DMS 273 (cell line): Measurements from ENCODE around the gene RBMS1.

ENCODE experiments used
- DNase-seq: peaks from one replicate; lab custom pipeline; 2025; ENCODE audit not compliant: unreplicated experiment; lab: John Stamatoyannopoulos, UW

RBMS1 gene

DNA sequence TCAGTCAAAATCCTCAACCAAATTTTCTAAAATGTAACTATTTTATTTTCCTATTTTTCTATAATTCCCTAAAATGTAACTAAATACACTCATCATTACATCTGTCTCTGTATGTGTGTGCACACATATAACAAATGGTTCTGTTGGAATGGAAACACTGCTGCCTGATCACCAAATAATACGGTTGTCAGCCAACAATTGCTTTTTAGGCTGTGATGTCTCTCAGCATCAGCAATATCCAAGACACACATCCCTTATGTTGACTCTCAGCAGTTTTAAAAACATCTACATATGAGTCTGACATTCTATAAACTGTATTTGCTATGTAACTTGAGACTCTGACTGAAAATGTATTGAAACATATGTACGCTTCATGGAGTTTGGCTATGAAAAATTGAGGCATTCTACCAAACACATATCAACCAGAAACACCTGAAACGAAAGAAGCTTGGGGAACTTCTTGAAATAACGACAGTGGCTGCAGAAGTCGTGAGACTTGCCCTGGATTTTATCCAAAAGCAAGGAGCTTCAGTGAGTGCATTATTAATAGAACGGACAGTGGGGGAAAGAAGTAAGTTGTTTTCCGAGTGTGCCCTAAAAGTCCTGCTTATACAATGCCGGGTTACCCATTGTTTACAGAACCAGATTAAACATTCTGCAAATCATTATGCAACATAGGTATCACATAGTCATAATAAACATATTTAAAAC, 183.3 kb downstream of the RBMS1 start:
- DNase-seq: no peak

DNA sequence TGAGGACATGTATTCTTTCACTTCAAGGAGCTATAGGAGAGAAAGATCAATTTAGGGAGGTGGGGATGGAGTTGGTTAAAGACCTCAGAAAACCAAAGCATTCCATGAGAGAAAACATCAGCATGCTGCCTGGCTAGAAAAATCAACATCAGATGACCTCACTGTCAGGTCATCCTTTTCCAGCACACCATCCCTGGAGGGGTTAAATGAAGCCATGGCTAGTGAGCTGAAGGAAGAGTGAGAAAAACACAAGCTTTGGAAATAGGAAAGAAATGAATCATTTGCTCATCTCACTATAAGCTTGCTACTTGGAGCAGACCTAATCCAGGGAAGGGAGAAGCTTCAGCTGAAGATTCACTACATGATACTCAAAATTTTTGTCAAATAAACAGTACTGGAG, 184.0 kb downstream of the RBMS1 start:
- DNase-seq: no peak

DNA sequence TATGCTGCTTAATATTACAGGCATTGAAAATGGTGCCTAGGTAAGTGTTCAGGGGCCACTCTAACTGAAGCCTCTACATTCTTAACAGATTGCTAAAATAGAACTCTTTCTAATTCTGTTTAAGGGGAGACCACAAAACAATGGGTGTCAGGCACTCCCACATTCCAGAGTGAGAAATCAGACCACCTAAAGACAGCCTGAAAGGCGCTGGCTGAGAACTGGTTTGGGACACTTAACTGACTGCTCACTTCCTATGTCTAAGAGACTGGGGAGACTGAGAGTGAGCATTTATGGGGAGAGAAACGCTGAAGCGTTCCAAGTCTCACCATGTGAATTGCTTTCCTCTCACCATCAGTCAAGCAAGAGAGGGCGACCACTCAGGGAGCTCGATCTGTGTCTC, 184.7 kb downstream of the RBMS1 start:
- DNase-seq: no peak

DNA sequence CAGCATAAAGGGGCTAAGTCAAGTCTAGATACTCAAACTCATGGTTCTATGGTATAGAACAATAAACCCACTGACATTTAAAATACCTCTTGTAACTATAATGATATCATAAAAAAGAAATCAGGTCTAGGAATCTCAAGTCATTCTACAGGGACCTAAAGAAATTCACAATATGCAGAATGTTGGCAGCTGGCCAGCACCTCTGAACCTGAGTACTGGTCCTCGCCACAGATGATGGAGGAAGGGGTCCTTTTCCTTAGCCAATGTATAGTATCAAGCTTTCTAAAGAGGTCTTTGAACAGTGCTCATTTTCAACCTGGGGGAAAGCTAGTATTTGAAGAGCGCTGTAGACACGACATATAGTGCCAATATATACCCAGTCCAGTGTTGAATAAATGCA, 185.1 kb downstream of the RBMS1 start:
- peak; percentile 8 for DNase-seq

DNA sequence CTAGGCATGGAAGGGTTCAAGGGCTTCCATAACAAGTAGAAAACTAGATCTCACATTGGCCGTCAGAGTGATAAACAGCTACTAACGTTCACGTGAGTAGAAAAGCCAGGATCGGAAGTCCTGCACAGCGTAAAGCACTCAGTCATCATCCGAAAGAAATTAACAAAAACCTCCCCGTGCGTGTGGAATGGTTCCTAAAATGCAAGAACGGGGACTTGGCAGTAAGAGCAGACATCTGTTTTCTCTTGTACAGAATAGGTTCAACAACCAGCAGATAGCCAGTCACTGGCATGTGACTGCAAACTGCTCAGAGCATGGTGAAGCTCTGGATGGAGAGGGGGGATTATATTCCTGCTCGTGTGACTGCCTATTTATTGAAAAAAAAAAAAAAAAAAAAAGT, 186.6 kb downstream of the RBMS1 start:
- no peak for DNase-seq

DNA sequence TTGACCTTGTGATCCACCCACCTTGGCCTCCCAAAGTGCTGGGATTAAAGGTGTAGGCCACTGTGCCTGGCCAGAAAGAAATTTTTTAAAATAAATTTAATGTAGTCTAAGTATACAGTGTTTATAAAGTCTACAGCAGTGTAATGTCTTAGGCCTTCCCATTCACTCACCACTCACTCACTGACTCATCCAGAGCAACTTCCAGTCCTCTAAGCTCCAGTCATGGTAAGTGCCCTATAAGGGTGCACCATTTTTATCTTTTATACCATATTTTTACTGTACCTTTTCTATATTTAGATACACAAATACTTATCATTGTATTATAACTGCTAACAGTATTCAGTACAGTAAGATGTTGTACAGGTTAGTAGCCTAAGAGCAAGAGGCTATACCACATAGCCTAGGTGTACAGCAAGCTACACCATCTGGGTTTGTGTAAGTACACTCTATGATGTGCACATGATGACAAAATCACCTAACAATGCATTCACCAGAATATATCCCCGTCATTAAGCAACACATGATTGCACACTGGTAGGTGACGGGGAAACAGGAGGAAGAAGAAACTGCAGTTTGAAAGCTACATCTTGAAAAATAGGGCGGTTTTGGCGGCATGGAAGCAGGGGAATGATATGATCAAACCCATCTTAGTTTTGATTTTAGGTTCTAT, 188.4 kb downstream of the RBMS1 start:
- DNase-seq: no peak

DNA sequence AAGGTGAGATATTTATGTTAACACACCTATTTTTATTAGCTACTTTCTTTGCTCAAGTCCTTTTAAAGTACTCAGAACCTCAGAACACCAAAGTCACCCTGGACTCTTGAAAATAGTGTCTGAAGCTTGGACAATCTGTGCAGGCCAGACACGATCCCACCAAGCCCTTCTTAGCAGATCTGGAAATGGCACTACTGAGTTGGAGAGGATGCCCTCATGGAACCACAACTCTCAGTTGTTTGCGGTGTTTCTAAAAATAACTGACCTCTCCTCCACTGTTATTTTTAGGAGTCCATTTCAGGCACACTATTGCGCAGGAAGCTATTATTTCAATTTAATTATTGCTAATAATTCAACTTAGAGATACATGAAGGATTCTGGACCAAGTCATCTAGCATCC, 190.1 kb downstream of the RBMS1 start:
- no peak for DNase-seq

DNA sequence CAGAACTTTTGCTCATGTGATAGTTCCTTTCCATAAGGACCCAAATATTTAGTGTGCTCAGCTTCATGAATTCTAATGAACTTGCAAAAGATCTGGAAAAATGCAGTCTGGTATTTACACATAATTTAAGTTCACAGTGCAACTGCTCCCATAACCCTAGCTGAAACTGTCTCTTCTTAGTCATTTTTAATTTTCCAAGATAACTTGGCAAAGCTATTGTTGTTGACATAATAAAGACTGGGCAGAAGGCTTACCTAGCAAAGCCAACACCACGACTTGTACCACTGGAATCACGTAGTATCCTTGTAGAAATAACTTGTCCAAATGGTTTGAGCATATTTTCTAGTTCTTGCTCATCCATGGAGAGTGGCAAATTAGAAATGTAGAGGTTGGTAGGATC, 190.5 kb downstream of the RBMS1 start:
- DNase-seq: no peak

DNA sequence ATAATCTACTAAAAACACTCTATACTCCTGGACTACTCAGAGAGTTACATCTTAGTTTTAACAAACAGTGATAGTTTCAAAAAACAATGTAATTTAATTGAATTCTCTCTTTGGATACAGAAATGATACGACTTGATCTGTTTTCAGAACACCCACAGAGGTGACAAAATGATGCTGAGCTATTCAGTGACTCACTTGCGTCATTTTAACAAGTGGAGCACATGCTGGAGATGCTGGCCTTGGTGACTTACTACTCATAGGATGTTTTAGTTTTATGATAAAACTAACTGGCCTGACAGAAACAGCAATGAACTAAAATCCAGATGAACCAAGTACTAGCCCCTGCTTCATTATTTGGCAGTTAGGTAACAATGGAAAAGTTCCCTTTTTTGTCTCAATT, 192.2 kb downstream of the RBMS1 start:
- no peak for DNase-seq

DNA sequence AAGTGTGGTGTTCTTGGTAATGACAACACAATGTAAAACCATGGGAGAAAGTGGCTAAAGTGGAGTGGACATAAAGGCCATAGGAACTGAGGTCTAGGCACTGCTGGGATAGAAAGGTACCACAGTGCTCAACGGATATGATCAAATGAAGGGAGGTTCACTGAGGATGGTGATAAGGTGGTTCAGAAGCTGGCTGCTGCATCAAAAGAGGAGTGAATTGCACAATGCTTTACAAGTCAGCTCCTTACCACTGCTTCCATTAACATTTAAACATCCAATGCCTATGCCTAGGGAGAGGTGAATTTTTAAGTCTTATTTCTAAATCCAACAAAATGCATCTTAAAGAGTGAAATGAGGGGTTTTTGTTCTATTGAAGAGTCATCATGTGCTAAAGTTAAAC, 193.4 kb downstream of the RBMS1 start:
- no peak for DNase-seq

DNA sequence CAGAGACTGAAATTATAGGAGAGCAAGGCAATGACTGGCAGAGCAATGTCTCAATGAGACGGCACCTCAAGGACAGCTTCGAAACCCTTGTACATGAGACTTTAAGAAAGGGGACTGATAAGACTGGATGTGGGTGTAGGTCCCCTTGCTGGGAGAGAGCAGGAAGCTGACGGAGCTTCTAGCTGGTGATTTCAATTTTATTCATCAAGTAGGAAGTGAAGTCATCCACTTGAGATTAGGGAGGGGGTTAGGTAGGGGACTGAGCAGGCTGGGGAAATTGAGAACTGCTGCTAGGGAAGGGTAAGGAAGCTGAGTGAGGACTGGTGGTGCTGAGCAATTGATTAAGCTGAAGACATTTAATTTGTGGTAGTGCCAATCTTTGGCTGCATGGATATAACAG, 194.1 kb downstream of the RBMS1 start:
- DNase-seq: no peak

DNA sequence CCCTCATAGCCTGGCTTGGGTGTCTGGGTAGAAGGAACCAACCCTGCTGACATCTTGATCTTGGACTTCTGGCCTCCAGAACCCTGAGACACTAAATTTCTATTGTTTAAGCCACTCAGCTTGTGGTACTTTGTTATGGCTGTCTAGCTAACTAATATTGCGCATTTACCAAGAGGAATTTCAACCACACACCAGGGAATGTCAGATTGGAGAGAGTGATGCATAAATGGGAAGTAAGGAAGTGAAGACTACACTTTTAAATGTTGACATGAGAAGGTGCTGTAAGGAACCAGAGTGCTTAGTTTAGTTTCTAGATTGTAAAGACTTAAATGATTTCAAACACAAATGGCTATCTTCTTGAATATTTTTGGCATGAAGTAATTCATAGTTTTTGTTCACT, 194.6 kb downstream of the RBMS1 start:
- no peak for DNase-seq

DNA sequence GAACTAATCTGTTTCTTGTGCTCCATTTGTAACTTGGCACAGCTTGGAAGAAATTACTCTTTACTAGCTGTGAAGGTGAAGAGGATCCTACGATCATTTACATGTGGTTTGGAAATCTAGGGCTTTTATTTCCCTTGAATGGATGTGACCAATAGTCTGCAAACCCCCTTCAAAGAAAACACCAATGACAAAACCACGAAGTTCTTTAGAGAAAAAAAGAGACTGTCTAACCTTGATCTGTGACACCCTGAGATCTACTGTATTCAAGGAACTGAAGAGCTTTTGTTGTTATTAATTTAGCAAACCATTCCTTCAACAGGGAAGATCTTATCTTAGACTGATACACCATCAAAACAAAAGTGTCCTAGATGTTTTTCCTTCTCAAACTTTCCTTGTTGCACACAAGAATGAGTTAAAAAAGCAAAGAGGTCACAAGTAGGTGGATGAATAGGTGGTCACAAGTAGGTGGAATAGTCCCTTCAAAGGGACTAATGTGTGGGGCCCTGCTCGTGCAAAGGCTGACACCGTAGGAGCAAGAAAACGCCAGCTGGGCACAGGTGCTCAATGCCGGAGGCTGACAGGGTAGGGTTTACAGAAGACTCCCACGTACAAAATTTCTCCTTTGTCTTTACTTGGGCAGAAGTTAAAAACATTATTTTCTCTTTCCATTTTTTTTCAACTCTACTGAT, 197.9 kb downstream of the RBMS1 start:
- no peak for DNase-seq

DNA sequence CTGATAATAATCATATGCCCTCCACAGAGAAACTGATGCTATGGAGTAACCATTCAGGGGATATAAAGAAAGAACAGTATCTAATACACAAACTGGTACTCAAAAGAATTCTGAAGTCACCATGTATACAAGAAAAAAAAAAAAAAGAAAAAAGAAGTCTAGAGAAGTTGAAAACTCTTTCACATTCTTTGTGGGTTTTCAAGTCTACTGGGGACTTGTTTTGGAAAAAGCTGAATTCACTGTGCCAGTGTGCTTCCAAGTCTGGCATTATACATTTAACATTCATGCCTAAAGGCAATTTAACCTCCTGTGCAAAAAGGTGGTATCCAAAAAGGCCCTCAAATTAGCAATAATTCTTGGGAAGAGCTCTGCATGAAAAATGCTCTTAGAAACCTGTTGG, 198.7 kb downstream of the RBMS1 start:
- DNase-seq: no peak

DNA sequence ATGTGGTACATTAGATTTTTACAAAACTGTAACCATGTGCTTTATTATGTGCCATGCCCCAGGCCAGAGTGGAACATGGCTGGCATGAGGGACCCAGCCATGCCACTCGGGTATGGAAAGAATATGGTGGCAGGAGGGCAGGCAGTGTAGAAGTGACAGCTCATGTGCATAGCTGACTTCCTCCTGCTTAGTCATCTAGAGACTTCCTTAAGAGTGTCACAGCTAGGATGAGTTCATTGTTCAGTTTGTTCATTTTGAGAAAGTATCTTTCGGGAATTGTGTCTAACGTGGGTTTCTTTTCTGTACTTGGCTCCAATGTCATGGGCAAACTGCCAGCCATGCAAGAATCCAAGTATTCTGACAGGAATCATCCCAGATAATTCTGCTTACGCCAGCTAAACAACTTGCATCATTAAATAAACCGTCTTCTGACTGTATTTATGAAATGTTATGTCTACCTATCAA, 199.2 kb downstream of the RBMS1 start:
- no peak for DNase-seq

DNA sequence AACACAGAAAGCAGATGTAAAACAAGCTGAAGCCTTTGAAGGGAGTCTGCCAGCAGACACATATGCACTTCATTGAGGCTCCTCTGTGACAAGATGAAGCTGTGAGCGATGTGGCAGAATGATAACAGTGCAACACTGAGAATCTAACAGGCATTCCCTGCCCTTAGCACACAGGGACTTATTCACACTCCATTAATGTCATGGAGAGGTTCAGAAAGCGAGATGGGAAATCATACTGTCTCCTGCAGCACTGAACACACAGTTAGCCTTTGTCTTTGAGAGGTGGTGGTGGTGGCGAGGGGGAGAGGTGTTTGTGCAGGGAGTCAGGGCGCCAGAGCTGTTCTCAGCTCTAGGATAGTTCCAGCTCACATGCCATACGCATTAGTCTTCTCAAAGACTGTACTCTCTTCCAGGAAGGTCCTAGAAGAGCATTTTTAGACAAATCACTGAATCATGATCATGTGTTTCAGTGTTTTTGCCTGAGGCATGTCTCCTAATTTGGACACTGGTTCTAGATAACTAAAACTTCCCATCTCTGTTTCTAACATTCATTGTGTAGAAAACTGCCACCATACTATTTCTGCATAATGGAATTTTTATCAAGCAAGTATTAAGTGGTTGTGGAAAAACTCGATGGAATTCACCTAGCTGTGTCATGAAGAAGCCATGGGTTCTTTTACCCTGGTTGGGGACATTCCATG, 200.1 kb downstream of the RBMS1 start:
- no peak for DNase-seq

DNA sequence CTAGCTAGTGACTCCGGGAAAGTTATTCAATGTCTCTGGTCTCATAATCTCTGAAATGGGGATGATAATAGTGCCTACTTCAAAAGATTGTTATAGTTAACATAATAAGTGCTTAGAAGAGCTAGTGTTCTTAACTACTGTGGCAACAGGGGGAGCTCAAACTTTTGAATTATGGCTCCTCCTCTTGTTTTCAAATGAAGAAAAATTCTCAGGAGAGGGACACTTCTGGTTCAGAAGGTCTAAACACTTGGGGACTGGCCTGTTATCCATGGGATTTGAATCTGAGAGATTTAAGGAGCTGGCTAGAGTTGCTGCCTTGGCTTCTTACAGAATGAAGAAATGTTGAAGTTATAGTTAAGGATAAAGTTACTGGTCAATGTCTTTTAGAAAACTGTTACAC, 201.4 kb downstream of the RBMS1 start:
- peak; percentile 10 for DNase-seq

DNA sequence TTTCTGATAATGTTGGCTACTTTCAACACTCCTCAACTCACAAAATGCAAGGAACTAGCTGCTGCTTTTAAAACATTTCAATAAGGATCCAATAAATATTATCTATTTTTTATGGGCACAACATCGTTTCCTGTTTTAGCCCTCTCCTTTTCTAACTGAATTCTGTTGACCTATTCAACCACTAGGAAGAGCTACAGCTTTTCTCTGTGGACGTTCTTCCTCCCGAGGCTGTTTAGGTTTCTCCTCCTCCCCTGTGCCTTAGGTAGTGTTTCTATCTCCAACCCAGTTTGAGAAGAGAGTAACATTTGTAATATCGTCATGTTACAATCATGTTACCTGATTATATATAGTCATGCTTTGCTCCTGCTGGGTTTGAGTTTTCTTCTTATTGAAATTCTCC, 202.2 kb downstream of the RBMS1 start:
- DNase-seq: no peak

DNA sequence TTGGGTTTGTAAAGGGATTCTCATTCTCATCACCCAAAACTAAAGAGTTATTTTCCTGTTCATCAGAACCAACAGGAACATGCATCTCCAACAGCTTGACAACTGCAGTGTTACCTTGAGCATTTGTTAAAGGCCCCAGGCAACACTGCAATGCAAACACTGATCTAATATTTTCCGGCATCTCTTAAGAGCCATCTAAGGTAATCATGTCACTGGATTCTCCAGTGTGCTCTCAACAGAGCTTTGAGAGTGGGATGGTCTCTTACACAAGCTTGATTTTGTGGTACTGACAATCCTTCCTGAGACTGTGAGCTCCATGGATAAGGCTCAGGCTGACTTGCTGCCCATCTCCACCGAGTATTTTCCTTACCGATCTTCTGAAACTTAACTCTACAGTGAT, 203.0 kb downstream of the RBMS1 start:
- DNase-seq: no peak

DNA sequence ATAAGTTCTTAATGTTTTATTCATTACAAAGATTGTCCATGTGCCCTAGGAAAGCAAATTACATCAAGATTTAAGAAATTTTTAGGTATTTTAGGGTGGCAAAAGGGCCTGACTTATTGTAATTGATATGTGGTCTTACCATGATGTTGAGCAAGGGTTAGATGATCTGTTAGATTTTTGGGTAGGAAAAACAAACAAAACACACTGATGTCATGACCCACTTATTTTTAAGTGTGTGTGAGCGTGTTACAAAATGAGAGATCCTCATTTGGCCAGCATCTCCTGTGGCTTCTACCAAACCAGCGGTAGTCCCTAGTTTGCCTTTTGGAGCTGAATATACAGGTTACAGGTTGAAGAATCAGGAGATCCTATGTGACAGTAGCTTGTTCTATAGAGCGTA, 203.8 kb downstream of the RBMS1 start:
- DNase-seq: no peak

DNA sequence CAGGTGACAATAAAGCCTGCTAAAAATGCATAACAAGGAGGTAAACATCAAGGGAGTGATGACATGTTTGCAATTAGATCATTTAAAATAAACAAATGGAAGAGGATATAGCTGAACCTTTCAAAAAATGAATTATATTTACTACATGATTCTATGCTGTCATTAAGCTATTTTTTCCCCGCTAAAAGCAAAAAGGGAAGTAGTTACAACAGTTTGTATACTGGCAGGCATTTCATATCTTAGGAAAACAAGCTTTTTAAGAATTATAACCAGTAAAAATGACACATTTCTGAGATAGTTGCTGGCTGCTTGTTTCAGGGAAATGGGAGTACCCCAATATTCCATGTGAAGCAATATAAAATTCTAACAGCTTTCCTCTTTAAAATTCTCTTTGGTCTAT, 204.5 kb downstream of the RBMS1 start:
- no peak for DNase-seq

DNA sequence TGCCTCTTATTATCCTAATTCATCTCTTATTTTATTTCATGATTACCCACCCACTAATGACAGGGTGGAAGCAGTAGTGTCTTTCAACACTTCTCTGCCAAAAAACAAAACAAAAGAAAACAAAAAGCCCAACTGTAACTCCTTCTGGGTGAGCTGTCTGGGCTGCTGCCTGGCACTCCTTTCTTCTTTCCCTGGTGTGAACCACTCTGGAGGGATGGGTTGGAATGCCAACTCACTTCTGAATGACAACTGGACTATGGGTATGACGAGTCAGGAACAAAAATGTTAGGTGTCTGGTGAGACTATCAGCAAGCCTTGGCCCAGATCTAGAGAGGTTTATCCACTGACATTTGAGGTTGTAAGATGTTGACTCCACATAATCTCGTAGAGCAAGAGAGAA, 205.3 kb downstream of the RBMS1 start:
- DNase-seq: no peak
